ENCODE results near the gene ARSG.

The ARSG gene

DNA sequence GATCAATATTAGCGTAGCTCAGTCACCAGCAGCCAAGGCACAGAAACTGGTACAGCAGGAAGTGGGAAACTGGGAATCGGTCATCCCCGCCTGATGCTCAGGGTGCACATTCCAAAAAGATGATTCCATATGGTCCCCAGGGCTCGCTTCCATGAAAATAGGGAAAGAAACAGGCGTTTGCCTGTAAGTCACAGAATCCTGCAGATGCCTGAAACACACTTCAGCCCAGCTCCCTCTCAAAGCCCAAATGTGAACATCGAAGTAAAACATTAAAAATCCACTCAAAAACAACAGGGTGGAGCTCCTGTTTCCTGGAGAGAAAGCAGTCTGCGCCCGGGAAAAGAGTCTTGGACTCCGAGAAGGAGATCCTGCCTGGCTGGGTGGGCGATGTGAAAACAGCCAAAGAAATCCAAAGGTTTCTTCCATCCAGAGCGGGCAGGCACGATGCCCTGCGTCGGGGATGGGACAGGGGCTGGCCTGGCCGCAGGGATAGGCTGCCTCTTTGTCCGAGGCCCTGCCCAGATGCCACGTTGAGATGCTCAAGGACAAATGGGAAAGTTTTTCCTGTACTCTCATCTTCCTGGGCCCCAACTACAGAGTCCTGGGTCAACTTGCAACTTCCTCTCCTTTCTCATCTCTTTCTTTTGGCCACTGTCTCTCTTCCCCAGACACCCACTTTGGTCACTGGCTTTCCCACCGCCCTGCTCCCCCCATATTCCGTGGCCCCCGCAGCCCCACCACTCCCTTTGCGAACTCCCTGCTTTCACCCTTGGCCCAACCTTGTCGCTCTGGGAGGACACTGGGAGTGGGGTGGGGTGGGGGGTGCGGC, 165.3 kb downstream of the ARSG start:
- DNase-seq = peak; percentile 83

DNA sequence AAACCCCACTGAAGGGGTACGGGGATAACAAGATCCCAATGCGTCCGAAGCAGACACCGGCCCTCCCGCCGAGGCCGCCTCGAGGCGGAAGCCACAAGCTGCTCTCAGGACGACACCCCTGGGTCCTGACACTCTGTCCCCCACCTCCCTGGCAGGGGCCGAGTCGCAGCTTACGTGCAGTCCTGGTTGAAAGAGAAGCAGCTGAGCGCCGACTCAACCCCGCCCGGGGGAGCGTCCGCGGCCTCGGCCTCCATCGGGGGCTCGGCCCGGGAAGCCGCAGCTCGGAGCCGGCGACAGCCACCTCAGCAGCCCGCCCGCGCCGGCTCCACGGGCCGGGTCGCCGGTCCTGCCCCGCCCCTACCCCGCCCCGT, 165.9 kb downstream of the ARSG start, which contains the start of gene WIPI1:
Gene WIPI1, minus strand, starts transcription at position 329 of the 371 bp plus-strand sequence. Its CDS starts 75 bp downstream, at position 254.
- DNase-seq = no peak

DNA sequence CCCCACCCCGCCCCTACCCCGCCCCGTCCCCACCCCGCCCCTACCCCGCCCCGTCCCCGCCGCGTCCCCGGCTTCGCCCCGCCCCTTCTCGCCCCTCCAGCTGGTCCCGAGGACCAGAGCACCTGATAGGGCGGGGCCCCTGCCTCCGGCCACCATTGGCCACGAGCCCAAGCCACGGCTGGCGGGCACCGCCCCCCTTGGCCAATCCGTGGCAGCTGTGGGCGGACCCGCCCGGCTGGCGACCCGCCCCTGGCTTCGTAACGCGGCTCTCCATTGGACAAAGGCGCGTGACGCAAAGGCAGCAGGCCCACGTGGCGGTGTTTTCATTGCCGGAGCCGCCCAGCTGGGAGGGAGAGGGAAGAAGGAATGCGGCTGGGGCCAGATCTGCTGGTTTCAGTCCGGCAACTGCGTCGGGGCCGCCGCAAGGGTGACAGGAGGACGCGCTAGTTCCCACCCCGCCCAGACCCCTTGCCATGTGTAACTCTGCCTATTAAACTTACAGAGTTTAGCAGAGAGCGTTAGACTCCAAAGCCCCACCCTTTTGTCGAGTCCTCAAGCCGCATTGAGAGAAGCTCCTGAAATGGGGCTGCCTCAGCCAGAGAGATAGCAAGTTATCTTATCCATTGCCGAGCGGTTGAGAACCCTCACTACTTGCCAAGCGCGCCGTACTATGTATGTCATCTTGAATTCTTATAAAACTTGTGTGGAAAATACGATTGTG, 166.4 kb downstream of the ARSG start:
- peak; percentile 95 for DNase-seq

DNA sequence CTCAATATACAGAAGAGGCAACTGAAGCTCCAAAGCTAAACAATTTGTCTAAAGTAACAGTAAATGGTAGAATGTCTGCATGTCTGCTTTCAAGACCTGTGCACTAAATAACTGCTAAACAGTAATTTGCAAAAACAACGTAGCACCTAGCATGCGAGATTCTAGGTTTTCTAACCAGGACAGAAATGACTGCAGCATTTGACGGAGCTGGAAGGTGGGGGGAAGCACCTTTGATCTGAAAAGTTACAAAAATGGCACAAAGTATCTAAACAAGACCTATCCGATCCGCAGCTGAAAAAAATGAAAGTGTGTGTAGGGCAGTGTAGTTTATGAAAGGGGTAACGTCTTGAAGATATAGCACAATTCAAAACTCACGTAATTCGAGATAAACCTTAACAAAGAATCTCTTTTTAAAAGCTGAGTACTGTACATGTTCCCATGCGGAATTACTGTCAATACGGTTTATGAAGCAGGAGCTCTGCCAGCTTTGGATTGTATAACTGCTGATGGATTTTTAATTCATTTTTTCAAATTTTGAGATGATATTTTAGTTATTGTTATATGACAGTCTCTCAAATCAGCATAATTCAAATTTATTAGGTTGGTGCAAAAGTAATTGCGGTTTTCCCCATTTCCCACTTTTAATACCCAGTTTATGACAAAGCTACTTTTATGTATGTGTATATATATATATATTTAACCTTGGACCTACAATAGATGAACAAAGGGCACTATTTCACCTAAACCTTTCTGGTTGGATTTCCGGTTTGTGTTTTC, 167.2 kb downstream of the ARSG start:
- DNase-seq = no peak

DNA sequence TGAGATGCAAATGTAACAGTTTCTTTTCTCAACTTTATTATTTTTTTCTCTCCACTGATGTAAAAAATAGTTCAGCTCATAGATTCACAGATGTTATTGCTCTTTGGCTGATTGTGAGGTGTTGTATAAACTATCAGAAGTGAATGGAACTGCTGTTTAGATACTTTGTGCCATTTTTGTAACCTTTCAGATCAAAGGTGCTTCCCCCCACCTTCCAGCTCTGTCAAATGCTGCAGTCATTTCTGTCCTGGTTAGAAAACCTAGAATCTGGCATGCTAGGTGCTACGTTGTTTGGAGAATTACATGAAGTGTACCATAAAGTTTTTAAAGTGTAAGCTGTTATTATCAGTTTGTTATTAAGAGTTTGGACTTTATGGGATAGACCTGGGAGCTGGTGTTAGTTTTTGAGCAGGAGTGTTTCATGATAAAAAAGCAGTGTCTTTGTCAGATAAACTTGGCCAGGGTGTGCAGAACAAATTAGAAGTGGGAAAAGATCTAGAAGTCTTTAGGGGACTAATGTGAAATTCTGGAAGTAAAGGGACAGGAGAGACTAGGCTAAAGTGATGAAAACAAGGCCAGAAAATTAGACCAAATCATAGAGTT, 167.8 kb downstream of the ARSG start:
- no peak for DNase-seq

DNA sequence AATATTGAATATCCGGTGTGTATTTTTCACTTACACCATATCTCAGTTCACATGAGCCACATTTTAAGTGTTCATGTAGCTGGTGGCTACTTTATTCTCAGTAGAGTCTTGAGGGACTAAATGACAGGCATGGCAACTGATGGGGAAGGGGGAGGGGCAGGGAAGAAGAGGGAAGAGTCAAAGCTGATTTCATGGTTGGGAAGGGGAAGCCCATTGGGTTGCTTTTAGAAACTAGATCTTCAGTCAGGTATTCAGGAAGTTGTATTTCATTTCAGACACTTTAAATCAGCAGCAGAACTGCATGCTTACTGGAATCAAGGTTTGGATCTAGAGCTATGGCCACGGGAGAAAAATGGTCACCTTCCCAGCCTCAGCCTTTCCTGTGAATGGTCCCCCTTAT, 168.9 kb downstream of the ARSG start:
- DNase-seq = no peak

DNA sequence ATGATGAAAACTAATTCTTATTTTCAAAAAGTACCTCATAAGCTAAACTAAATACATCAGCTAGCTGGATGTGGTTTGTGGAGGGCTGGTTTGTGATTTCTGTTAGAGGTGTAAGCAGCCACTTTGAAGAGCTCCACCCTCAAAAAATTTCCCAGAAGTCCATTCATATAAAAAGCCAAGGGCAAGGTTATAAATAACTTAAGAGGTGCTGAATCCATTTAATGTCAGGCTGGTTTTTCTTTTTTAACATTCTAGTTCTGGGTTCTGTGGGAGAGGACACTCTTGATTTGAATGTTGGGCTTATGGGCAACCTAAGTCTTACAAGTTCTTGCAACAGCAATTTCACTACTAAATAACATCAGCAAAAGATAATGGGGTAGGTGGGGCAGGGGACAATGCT, 169.4 kb downstream of the ARSG start:
- DNase-seq = no peak

DNA sequence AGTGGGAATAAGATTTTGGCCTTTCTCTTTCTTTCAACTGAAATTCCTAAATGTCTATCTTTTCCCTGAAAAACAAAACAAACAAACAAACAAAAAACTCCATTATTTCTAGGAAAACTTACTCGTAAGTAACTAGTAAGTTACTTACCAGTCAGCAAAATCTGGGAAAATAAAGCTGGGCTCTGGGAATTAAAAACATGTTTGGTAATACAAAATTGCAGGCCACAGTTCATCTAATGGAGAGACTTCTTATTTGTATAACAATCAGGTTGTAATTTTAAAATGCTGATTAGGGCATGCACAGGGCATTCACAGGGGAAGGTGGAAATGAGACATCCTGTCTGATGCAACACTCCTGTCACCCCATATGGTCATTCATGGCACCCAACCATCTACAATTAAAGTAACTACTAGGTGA, 169.8 kb downstream of the ARSG start:
- DNase-seq = peak; percentile 29

DNA sequence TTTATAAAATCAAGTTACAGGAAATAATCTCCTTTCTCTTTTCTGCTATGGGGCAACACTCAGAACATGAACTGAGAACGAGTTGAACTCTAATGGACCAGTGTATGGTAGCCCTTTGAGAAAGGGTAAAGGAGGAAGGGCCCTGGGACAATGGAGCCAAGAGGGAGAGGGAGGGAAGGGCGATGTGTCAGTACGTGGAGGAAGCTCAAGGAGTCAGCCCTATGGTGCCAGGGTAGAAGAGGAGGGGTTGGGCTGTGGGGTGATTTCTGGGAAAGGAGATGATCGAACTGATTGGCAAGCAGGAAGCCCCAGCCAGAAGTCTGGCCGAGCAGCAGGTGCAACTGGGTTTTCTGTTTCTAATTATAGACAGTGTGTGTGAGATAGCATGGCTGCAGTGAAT, 170.3 kb downstream of the ARSG start:
- DNase-seq = no peak

DNA sequence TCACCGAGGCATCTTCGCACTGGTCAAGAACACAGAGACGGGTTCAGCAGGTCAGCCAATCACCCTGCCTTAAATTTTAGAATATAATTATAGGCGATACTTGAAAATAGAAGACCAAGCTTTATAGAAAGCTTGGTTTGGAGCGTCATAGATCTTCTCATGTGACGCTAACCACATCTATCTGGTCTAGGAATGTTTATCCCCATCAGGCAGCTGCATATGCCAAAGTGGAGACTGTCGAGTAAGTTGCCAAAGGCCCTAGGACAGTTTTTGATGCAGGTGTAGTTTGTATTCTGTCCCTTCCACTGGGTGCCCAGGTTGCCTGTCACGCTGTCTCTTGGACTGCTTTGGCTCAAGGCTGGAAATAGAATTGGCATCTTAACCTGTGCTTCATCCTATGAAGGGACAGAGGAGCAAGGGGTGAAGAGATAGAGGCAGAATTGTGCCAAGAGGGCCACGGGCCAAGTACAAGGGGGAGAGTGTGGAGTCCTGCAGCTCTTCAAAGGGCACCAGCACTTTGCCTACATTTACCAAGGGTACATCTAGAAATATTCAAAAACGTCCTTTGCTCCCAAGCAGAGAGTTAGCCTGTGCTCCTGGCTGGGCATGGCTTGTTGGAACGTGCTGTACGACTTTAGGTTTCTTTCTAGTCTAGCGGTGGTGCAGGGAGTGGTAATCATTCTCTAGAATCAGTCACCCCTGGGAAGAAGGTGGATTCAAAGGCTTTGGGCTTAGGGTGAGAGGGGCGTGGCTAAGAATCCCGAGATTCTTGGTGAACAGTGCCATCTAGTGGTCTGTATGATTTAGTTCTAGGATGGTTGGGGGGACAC, 171.3 kb downstream of the ARSG start:
- DNase-seq = peak; percentile 62

DNA sequence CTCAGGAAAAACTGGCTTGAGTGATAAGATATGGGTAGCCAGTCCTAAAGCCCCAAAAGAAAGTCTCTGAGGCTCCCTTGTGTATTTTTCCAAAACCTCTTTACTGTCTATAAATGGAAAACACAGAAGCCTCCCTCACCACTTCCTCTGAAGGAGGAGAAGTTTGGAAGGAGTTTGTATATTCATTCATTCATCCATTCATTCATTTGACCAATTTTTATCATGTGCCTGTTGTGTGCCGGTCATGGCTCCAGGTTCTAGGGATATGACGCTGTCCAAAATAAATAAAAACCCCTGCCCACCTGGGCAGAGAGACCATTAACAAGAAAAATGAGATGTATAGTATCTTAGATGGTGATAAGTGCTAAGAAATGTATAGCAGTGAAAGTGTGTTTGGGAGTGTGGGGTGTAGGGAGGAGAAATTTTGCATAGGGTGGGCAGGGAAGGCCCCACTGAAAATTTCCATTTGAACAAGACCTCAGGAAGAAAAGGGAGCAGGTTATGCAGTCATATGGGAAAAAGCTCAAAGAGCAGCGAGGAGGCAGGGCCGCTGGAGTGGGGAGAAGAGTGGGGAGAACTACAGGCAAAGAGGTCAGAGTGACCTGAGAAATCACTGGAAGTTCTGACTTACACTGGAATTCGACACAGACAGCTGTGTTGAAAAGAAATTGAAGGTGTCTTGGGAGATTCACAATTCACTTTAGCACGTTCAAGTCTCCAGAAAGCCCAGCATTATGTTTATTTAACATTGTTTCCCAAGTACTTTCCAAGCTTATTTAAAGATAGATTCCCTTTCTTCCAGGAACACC, 172.1 kb downstream of the ARSG start:
- no peak for DNase-seq

DNA sequence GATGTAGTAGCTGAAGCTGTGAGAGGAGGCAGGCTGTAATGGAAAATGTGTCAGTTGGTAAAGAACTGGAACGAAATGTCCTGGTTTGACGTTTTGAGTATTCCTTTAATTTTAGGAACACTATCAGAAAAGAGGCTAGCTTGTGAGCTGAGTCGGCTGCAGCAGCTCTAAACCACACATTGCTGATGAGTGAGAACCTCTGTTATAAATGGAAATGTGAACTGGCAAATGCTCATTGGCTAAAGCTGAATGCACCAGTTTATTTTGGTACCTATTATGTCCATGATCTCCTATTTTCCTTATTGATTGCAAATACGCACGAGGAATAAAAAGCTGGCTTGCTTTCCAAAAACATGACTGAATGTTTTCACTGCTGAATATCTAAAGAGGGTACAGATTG, 177.0 kb downstream of the ARSG start:
- no peak for DNase-seq

DNA sequence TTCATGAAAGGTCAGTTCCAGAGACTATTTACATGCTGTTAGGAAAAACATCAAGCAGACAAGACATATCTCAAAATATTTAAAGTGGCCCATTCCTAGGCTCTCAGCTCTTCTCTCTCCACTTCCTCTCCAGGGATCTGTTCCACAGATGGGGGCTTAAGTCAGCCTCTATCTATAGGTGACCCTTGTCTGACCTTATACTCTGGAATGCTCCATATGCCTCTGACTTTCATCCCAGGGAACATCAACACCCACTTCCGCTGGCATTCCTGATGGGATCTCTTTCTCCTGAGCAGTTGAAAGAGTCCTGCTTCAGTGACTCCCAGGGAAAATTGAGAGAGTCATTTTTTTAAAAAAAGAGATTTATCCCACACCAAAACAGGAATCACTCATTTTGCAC, 177.5 kb downstream of the ARSG start:
- peak; percentile 8 for DNase-seq
